ENCODE measurements around the gene RGL4.

RGL4 gene

GRCh38 chr22:23681026-23681809 is 9.6 kb upstream of the RGL4 start:
- DNase-seq: no peak

- no peak for DNase-seq
Measured at GRCh38 chr22:23682077-23682476, 8.7 kb upstream of the RGL4 start.

GRCh38 chr22:23682827-23683355 is 7.9 kb upstream of the RGL4 start:
- no peak for DNase-seq

GRCh38 chr22:23683545-23683944 is 7.3 kb upstream of the RGL4 start:
- DNase-seq: no peak

GRCh38 chr22:23684026-23684425 is 6.8 kb upstream of the RGL4 start:
- DNase-seq: no peak

- no peak for DNase-seq
Measured at GRCh38 chr22:23684561-23685031, 6.2 kb upstream of the RGL4 start.

- no peak for DNase-seq
Measured at GRCh38 chr22:23685205-23685784, 5.5 kb upstream of the RGL4 start.

- no peak for DNase-seq
Measured at GRCh38 chr22:23686416-23687024, 4.3 kb upstream of the RGL4 start.

GRCh38 chr22:23688121-23688520 is 2.7 kb upstream of the RGL4 start:
- no peak for DNase-seq

- no peak for DNase-seq
Measured at GRCh38 chr22:23688571-23688970, 2.2 kb upstream of the RGL4 start.

GRCh38 chr22:23689414-23689813 is 1.4 kb upstream of the RGL4 start:
- no peak for DNase-seq

- no peak for DNase-seq
Measured at GRCh38 chr22:23691748-23692423, 1.1 kb downstream of the RGL4 start.

- no peak for DNase-seq
Measured at GRCh38 chr22:23692598-23693291, 1.9 kb downstream of the RGL4 start.

GRCh38 chr22:23693979-23694680 is 3.3 kb downstream of the RGL4 start:
- DNase-seq: no peak

- DNase-seq: no peak
Measured at GRCh38 chr22:23695141-23695540, 4.3 kb downstream of the RGL4 start.

- DNase-seq: no peak
Measured at GRCh38 chr22:23695571-23696325, 4.9 kb downstream of the RGL4 start.

- peak; percentile 75 for DNase-seq
Measured at GRCh38 chr22:23696326-23696851, 5.6 kb downstream of the RGL4 start.

GRCh38 chr22:23697031-23697970 is 6.5 kb downstream of the RGL4 start:
- no peak for DNase-seq

- DNase-seq: no peak
Measured at GRCh38 chr22:23698094-23698493, 7.3 kb downstream of the RGL4 start.
